Tibial artery (tissue), 4 donors: ENCODE results near the gene C3.

ENCODE experiments used
- DNase-seq, 2 donors: peaks; one replicate each; pipeline ENCODE4 v3.0.0-alpha.2; 2019
- H3K27ac ChIP-seq, 2 donors: fragments of 200-600 bp; sonication (generic) in 1 of 2; 1 replicate in 1 of 2; 2 replicates in 1 of 2; pipeline ENCODE4 v1.5.1; 2018 to 2019; ENCODE audit warnings: mild to moderate bottlenecking in 1 of 2
- H3K27me3 ChIP-seq, 2 donors: fragments of 200-600 bp; sonication (generic) in 1 of 2; one replicate each; pipeline versions ENCODE4 v1.5.1 to v1.6.0; 2016 to 2019
- H3K36me3 ChIP-seq, 3 donors: fragments of 200-600 bp; sonication (generic) in 2 of 3; one replicate each; pipeline ENCODE4 v1.5.1; 2016 to 2019; ENCODE audit warnings: mild to moderate bottlenecking in 2 of 3
- H3K4me1 ChIP-seq, 4 donors: fragments of 200-600 bp; sonication (generic) in 2 of 4; 1 replicate in 3 of 4; 2 replicates in 1 of 4; pipeline ENCODE4 v1.5.1; 2016 to 2019
- H3K4me3 ChIP-seq, 2 donors: fragments of 200-600 bp; sonication (generic) in 1 of 2; 1 replicate in 1 of 2; 2 replicates in 1 of 2; pipeline ENCODE4 v1.5.1; 2018 to 2019; ENCODE audit warnings: mild to moderate bottlenecking in 2 of 2
- H3K9me3 ChIP-seq, 3 donors: fragments of 200-600 bp; sonication (generic) in 1 of 3; one replicate each; pipeline ENCODE4 v1.5.1; 2016 to 2019
- CTCF ChIP-seq, 2 experiments: fragments of 200-600 bp in 1 of 2; fragments of 450-650 bp in 1 of 2; IDR thresholded peaks; one replicate each; pipeline ENCODE4 v1.5.1; 2017 to 2019; ENCODE audit warnings: antibody characterized with exemption in 2 of 2, mild to moderate bottlenecking in 1 of 2, moderate library complexity in 1 of 2
- intact Hi-C: fragments of 100-400 bp; cut with DNase I; formaldehyde crosslinking; loops from one replicate; pipeline ENCODE4 v1.15.0; 2023; ENCODE audit warnings: low total_unique reads

Gene C3

GRCh38 chr19:6685482-6685881 lies 35.0 kb downstream of the C3 start:
- H3K9me3 ChIP-seq: peaks cover 0 to 1% (median 0%) of the 10 kb centered on the region in 3 donors
- H3K36me3 ChIP-seq: peaks cover 0 to 20% (median 18%) of the 10 kb centered on the region in 3 donors
- peaks cover 0 to 2% of the 10 kb centered on the region in 2 donors for H3K27me3 ChIP-seq
- intact Hi-C loops: no loop called here
- no peak overlapping the region for H3K4me3 ChIP-seq
- DNase-seq: no peak
- TF ChIP-seq CTCF (IDR thresholded peaks at IDR 0.05): no peak
- H3K27ac ChIP-seq: no peak overlapping the region
- no peaks in the 10 kb centered on the region for H3K4me1 ChIP-seq

GRCh38 chr19:6683971-6684370 lies 36.5 kb downstream of the C3 start:
- no peak for DNase-seq
- intact Hi-C loops: no loop called here
- no peak for TF ChIP-seq CTCF (IDR thresholded peaks at IDR 0.05)
- Histone ChIP-seq H3K27ac (no peak overlapping the region), H3K9me3 (peaks cover 0 to 8% (median 0%) of the 10 kb centered on the region in 3 donors), H3K4me1 (no peaks in the 10 kb centered on the region), H3K4me3 (no peak overlapping the region), H3K27me3 (peaks cover 0 to 5% of the 10 kb centered on the region in 2 donors), H3K36me3 (peaks cover 0 to 24% (median 22%) of the 10 kb centered on the region in 3 donors)

GRCh38 chr19:6682607-6683128 lies 37.8 kb downstream of the C3 start:
- peaks cover 0 to 24% (median 23%) of the 10 kb centered on the region in 3 donors for H3K36me3 ChIP-seq
- no peak for DNase-seq
- intact Hi-C loops: no loop called here
- H3K4me1 ChIP-seq: no peaks in the 10 kb centered on the region
- peaks cover 0 to 8% of the 10 kb centered on the region in 2 donors for H3K27me3 ChIP-seq
- peaks cover 0 to 8% (median 0%) of the 10 kb centered on the region in 3 donors for H3K9me3 ChIP-seq
- H3K4me3 ChIP-seq: no peak overlapping the region
- no peak for TF ChIP-seq CTCF (IDR thresholded peaks at IDR 0.05)
- H3K27ac ChIP-seq: no peak overlapping the region

- intact Hi-C loops: no loop called here
- peaks cover 0 to 24% (median 10%) of the 10 kb centered on the region in 3 donors for H3K36me3 ChIP-seq
These were observed 40.3 kb downstream of the C3 start for GRCh38 chr19:6680141-6680540.

GRCh38 chr19:6679139-6679538 lies 41.3 kb downstream of the C3 start:
- Histone ChIP-seq H3K9me3 (peaks cover 0 to 8% (median 0%) of the 10 kb centered on the region in 3 donors), H3K4me3 (no peak overlapping the region), H3K27me3 (peaks cover 0 to 26% of the 10 kb centered on the region in 2 donors), H3K36me3 (peaks cover 0 to 15% (median 10%) of the 10 kb centered on the region in 3 donors), H3K4me1 (peaks cover 0 to 3% (median 0%) of the 10 kb centered on the region in 4 donors), H3K27ac (no peak overlapping the region)
- DNase-seq: no peak
- intact Hi-C loops: no loop called here
- no peak for TF ChIP-seq CTCF (IDR thresholded peaks at IDR 0.05)

More at GRCh38 chr19:6680141-6680540, 40.3 kb downstream of the C3 start:
- Histone ChIP-seq H3K4me3 (no peak overlapping the region), H3K9me3 (peaks cover 0 to 8% (median 0%) of the 10 kb centered on the region in 3 donors), H3K4me1 (no peaks in the 10 kb centered on the region), H3K27ac (no peak overlapping the region), H3K27me3 (peaks cover 0 to 16% of the 10 kb centered on the region in 2 donors)
- no peak for DNase-seq
- TF ChIP-seq CTCF (IDR thresholded peaks at IDR 0.05): no peak
